Bronchial epithelial cell (primary cell): Measurements from ENCODE around the gene EHBP1. TPM values are rescaled to one million over a fixed set of nuclear protein-coding genes. Genes with fewer than 3 reads are reported as not detected.
A peak's percentile ranks its signal among the peaks of the same experiment; 100 is the strongest.

Source experiments
- DNase-seq: peaks from one replicate; pipeline ENCODE4 v3.0.0-alpha.2; 2010; ENCODE audit warnings: low read depth
- FAIRE-seq: peaks from 2 replicates; lab custom pipeline; 2011; peaks lifted over from hg19 to GRCh38; lab: Jason Lieb, UNC
- H3K27me3 ChIP-seq: 2 replicates; pipeline ENCODE4 v1.5.1; 2011; ENCODE audit warnings: low read length; ENCODE audit not compliant: control insufficient read depth, insufficient read depth
- H3K36me3 ChIP-seq: 2 replicates; pipeline ENCODE4 v1.5.1; 2011; ENCODE audit warnings: low read length; ENCODE audit not compliant: control insufficient read depth, insufficient read depth
- H3K4me3 ChIP-seq: 2 replicates; pipeline ENCODE4 v1.5.1; 2011; ENCODE audit warnings: mild to moderate bottlenecking, low read depth, low read length, control low read depth
- CTCF ChIP-seq: IDR thresholded peaks from 2 replicates; pipeline ENCODE4 v1.5.1; 2011; ENCODE audit warnings: mild to moderate bottlenecking, moderate library complexity, low read length, control low read depth, inconsistent platforms; ENCODE audit not compliant: insufficient read depth, severe bottlenecking
- total RNA-seq: library from RNA; depleted of rRNA; stranded (reverse); fragments of >200 nt; gene quantifications from 2 replicates; pipeline ENCODE4 v1.2.1, GENCODE V29; 2014

The EHBP1 gene
- total RNA-seq, 1 donor from 2014 or later, result 132 TPM

- H3K36me3 ChIP-seq, result peaks cover 2% of the 10 kb centered on the region
- FAIRE-seq (no peak), DNase-seq (peak; percentile 40)
- TF ChIP-seq CTCF, result no peak
- H3K4me3 ChIP-seq, result no peak overlapping the region
- H3K27me3 ChIP-seq, result no peaks in the 10 kb centered on the region
Observed at GRCh38 chr2:62881162-62881795, 175.8 kb downstream of the EHBP1 start.

GRCh38 chr2:62883629-62884028 lies 178.1 kb downstream of the EHBP1 start:
- no peak overlapping the region for H3K4me3 ChIP-seq
- no peaks in the 10 kb centered on the region for H3K27me3 ChIP-seq
- H3K36me3 ChIP-seq, result no peaks in the 10 kb centered on the region
- FAIRE-seq (no peak), DNase-seq (no peak)
- TF ChIP-seq CTCF, result no peak

DNA sequence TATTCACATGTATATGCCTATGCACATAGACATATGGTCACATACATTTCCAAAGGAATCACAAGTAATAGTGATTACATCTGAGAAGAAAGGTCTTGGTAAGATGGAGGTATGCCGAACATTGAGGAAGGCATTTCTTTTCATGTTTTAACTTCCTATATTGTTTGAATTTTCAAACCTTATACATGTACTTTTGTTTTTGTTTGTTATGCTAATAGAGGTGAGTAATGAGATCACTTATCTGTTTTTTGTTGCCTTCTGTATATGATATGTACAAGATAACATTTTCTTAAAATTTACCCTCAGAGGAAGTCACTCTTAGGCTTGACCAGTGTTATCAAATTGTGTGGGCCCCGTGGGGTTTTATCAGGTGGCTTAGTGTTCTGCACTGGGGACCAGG lies 178.6 kb downstream of the EHBP1 start:
- no peak overlapping the region for H3K4me3 ChIP-seq
- no peaks in the 10 kb centered on the region for H3K27me3 ChIP-seq
- TF ChIP-seq CTCF, result no peak
- H3K36me3 ChIP-seq, result no peaks in the 10 kb centered on the region
- no peak for DNase-seq
- no peak for FAIRE-seq

GRCh38 chr2:62884514-62884913 lies 179.0 kb downstream of the EHBP1 start:
- no peak for FAIRE-seq
- Histone ChIP-seq H3K27me3 (no peaks in the 10 kb centered on the region), H3K4me3 (no peak overlapping the region), H3K36me3 (no peaks in the 10 kb centered on the region)
- DNase-seq, result no peak
- no peak for TF ChIP-seq CTCF

GRCh38 chr2:62894966-62895631 lies 189.6 kb downstream of the EHBP1 start:
- no peak overlapping the region for H3K4me3 ChIP-seq
- H3K27me3 ChIP-seq, result no peaks in the 10 kb centered on the region
- DNase-seq (no peak), FAIRE-seq (no peak)
- H3K36me3 ChIP-seq, result no peaks in the 10 kb centered on the region
- TF ChIP-seq CTCF, result no peak
